HG02610 (cell line): ENCODE results near the gene SIGLEC7.
"Not testable (repeated sequence)": the region's sequence is repeated elsewhere in the genome, so short reads cannot be mapped to it uniquely, and the experiment has no call there.

Experiments
- ATAC-seq: cut with Tn5 transposase; IDR thresholded peaks from one replicate; pipeline ENCODE4 v1.9.1; 2021; ENCODE audit warnings: mild to moderate bottlenecking, moderate library complexity; ENCODE audit not compliant: unreplicated experiment

The SIGLEC7 gene

GRCh38 chr19:51137792-51138425, 4.2 kb upstream of the SIGLEC7 start:
- ATAC-seq = no peak

- no peak for ATAC-seq
These were observed 3.5 kb upstream of the SIGLEC7 start for GRCh38 chr19:51138549-51138979.

GRCh38 chr19:51139299-51140014, 2.6 kb upstream of the SIGLEC7 start:
- no peak for ATAC-seq

GRCh38 chr19:51140441-51140840, 1.7 kb upstream of the SIGLEC7 start:
- no peak for ATAC-seq

- ATAC-seq = no peak
These were observed 920 bp upstream of the SIGLEC7 start for GRCh38 chr19:51141181-51141580.

GRCh38 chr19:51142809-51143475, 841 bp downstream of the SIGLEC7 start:
- not testable (repeated sequence) for ATAC-seq

- ATAC-seq = no peak
These were observed 1.4 kb downstream of the SIGLEC7 start for GRCh38 chr19:51143486-51143885.

GRCh38 chr19:51144482-51145045, 2.5 kb downstream of the SIGLEC7 start:
- ATAC-seq = no peak

GRCh38 chr19:51145916-51146493, 3.9 kb downstream of the SIGLEC7 start:
- ATAC-seq = no peak

- ATAC-seq = no peak
These were observed 4.7 kb downstream of the SIGLEC7 start for GRCh38 chr19:51146751-51147150.

GRCh38 chr19:51147663-51148062, 5.6 kb downstream of the SIGLEC7 start:
- no peak for ATAC-seq

GRCh38 chr19:51148580-51148979, 6.5 kb downstream of the SIGLEC7 start:
- ATAC-seq = no peak

- no peak for ATAC-seq
These were observed 8.5 kb downstream of the SIGLEC7 start for GRCh38 chr19:51150627-51151026.

- no peak for ATAC-seq
These were observed 14.6 kb downstream of the SIGLEC7 start for GRCh38 chr19:51156710-51157109.

- no peak for ATAC-seq
These were observed 15.2 kb downstream of the SIGLEC7 start for GRCh38 chr19:51157265-51157664.

- ATAC-seq = no peak
These were observed 16.5 kb downstream of the SIGLEC7 start for GRCh38 chr19:51158474-51159129.

GRCh38 chr19:51159656-51160055, 17.6 kb downstream of the SIGLEC7 start:
- ATAC-seq = no peak

GRCh38 chr19:51161266-51161665, 19.2 kb downstream of the SIGLEC7 start:
- no peak for ATAC-seq

- no peak for ATAC-seq
These were observed 19.9 kb downstream of the SIGLEC7 start for GRCh38 chr19:51161867-51162496.

- no peak for ATAC-seq
These were observed 21.2 kb downstream of the SIGLEC7 start for GRCh38 chr19:51163257-51163656.
